Measurements from ENCODE around the gene SRRM2.
A peak's percentile ranks its signal among the peaks of the same experiment; 100 is the strongest.

Gene SRRM2

GRCh38 chr16:2775765-2776499 lies 23.5 kb downstream of the SRRM2 start:
- no peak for FAIRE-seq
- no peak for DNase-seq (ENCODE audit: low spot score)

GRCh38 chr16:2776500-2777139 lies 24.2 kb downstream of the SRRM2 start:
- DNase-seq (ENCODE audit: low spot score) (peak; percentile 32), FAIRE-seq (no peak)

GRCh38 chr16:2777231-2777902 lies 24.9 kb downstream of the SRRM2 start, which contains the start of gene ELOB:
Gene ELOB (minus strand): TSS chr16:2777280. CDS start chr16:2777239, 41 bp downstream.
- FAIRE-seq = peak; percentile 85
- peak; percentile 98 for DNase-seq (ENCODE audit: low spot score)

- peak; percentile 32 for DNase-seq (ENCODE audit: low spot score)
- FAIRE-seq = no peak
These were observed 25.6 kb downstream of the SRRM2 start for GRCh38 chr16:2777903-2778629.

GRCh38 chr16:2778630-2778958 lies 26.2 kb downstream of the SRRM2 start:
- FAIRE-seq = no peak
- no peak for DNase-seq (ENCODE audit: low spot score)

GRCh38 chr16:2779151-2779920 lies 26.9 kb downstream of the SRRM2 start:
- FAIRE-seq = no peak
- no peak for DNase-seq (ENCODE audit: low spot score)

- FAIRE-seq (no peak), DNase-seq (ENCODE audit: low spot score) (no peak)
These were observed 27.8 kb downstream of the SRRM2 start for GRCh38 chr16:2779978-2780898.

GRCh38 chr16:2782583-2783351 lies 30.3 kb downstream of the SRRM2 start:
- no peak for DNase-seq (ENCODE audit: low spot score)
- peak; percentile 42 for FAIRE-seq

- no peak for DNase-seq (ENCODE audit: low spot score)
These were observed 31.3 kb downstream of the SRRM2 start for GRCh38 chr16:2783581-2784357.

GRCh38 chr16:2784358-2785100 lies 32.1 kb downstream of the SRRM2 start:
- DNase-seq (ENCODE audit: low spot score) (no peak), FAIRE-seq (peak; percentile 20)

More at GRCh38 chr16:2783581-2784357, 31.3 kb downstream of the SRRM2 start:
- no peak for FAIRE-seq

GRCh38 chr16:2785101-2785991 lies 32.9 kb downstream of the SRRM2 start:
- FAIRE-seq (no peak), DNase-seq (ENCODE audit: low spot score) (no peak)

- DNase-seq (ENCODE audit: low spot score) (no peak), FAIRE-seq (peak; percentile 62)
These were observed 33.8 kb downstream of the SRRM2 start for GRCh38 chr16:2786061-2786825.

- DNase-seq (ENCODE audit: low spot score) (no peak), FAIRE-seq (no peak)
These were observed 34.4 kb downstream of the SRRM2 start for GRCh38 chr16:2786826-2787151.

- FAIRE-seq (peak; percentile 89), DNase-seq (ENCODE audit: low spot score) (no peak)
These were observed 35.0 kb downstream of the SRRM2 start, which contains the start of gene PRSS33 for GRCh38 chr16:2787406-2787805. Gene PRSS33 (minus strand): TSS chr16:2787560. CDS start chr16:2786547, 1,013 bp downstream.

- DNase-seq (ENCODE audit: low spot score) = no peak
- FAIRE-seq = no peak
These were observed 35.5 kb downstream of the SRRM2 start for GRCh38 chr16:2787961-2788360.

GRCh38 chr16:2790631-2791030 lies 38.2 kb downstream of the SRRM2 start:
- DNase-seq (ENCODE audit: low spot score) = no peak
- no peak for FAIRE-seq
